Measurements from ENCODE around the gene REEP1. TPM values are rescaled to one million over a fixed set of nuclear protein-coding genes. Genes with fewer than 3 reads are reported as not detected.
"Not testable (repeated sequence)": the region's sequence is repeated elsewhere in the genome, so short reads cannot be mapped to it uniquely, and the experiment has no call there.

The REEP1 gene
- total RNA-seq, 1 experiment from 2014 or later, result 0.31 TPM

GRCh38 chr2:86249579-86250391 lies 87.6 kb downstream of the REEP1 start:
- BruUV-seq (replicated peaks), result no TSS peak
- no peaks in the 10 kb centered on the region for H3F3A ChIP-seq (ENCODE audit: insufficient read depth, low read depth)
- no peak overlapping the region for H3K4me2 ChIP-seq
- no peaks in the 10 kb centered on the region for H3K79me2 ChIP-seq (ENCODE audit: low read depth)
- no peaks in the 10 kb centered on the region for H3K36me3 ChIP-seq (ENCODE audit: low read depth)
- H3K27me3 ChIP-seq (ENCODE audit: insufficient read depth, low read depth), result no peaks in the 10 kb centered on the region; the same call in 1 of the 2 replicates
- H3K4me3 ChIP-seq, result no peak overlapping the region
- TF ChIP-seq CTCF (conservative IDR thresholded peaks at IDR 0.05), result no peak; the same call in 1 of the 2 replicates
- no peak for TF ChIP-seq EZH2 (IDR thresholded peaks at IDR 0.05; ENCODE audit: low read depth)
- intact Hi-C loops (cut with micrococcal nuclease; ENCODE audit: unreplicated experiment), result no loop called here
- H3K27ac ChIP-seq, result no peak overlapping the region
- H3K9me2 ChIP-seq (ENCODE audit: insufficient read depth), result no peaks in the 10 kb centered on the region
- ChIA-PET POLR2A (ENCODE audit: unreplicated experiment) (no interaction called here), CTCF (no interaction called here)
- H3K9me3 ChIP-seq (ENCODE audit: insufficient read depth, low read depth), result no peaks in the 10 kb centered on the region
- no peaks in the 10 kb centered on the region for H3K4me1 ChIP-seq (replicated peaks; ENCODE audit: insufficient read depth)
- H2AFZ ChIP-seq, result no peak overlapping the region
- H4K20me1 ChIP-seq (ENCODE audit: insufficient read depth), result no peaks in the 10 kb centered on the region
- DNase-seq, result no peak

- Histone ChIP-seq H3K79me2 (ENCODE audit: low read depth) (no peaks in the 10 kb centered on the region), H3K9me2 (ENCODE audit: insufficient read depth) (no peaks in the 10 kb centered on the region), H3K27ac (no peak overlapping the region), H3K9me3 (ENCODE audit: insufficient read depth, low read depth) (no peaks in the 10 kb centered on the region), H3K4me3 (no peak overlapping the region), H3K4me2 (no peak overlapping the region), H3K27me3 (ENCODE audit: insufficient read depth, low read depth) (no peaks in the 10 kb centered on the region; the same call in 1 of the 2 replicates), H4K20me1 (ENCODE audit: insufficient read depth) (no peaks in the 10 kb centered on the region), H2AFZ (no peak overlapping the region), H3F3A (ENCODE audit: insufficient read depth, low read depth) (no peaks in the 10 kb centered on the region), H3K4me1 (replicated peaks; ENCODE audit: insufficient read depth) (no peaks in the 10 kb centered on the region), H3K36me3 (ENCODE audit: low read depth) (no peaks in the 10 kb centered on the region)
- BruUV-seq (replicated peaks), result no TSS peak
- POLR2A ChIA-PET (ENCODE audit: unreplicated experiment), result no interaction called here
- DNase-seq, result no peak
- TF ChIP-seq CTCF (conservative IDR thresholded peaks at IDR 0.05) (no peak), EZH2 (IDR thresholded peaks at IDR 0.05; ENCODE audit: low read depth) (no peak)
- intact Hi-C loops (cut with micrococcal nuclease; ENCODE audit: unreplicated experiment), result no loop called here
- CTCF ChIA-PET, result interaction anchor here (0.7 kb wide), 1 partner anchor 24 kb away, joined by 5 read pairs; no protein-coding TSS in a partner anchor
Measured at GRCh38 chr2:86249176-86249575, 88.2 kb downstream of the REEP1 start.

GRCh38 chr2:86245222-86245621 lies 92.2 kb downstream of the REEP1 start:
- H3K36me3 ChIP-seq (ENCODE audit: low read depth); H3K79me2 ChIP-seq (ENCODE audit: low read depth); POLR2A ChIA-PET (ENCODE audit: unreplicated experiment); intact Hi-C loops (cut with micrococcal nuclease; ENCODE audit: unreplicated experiment); BruUV-seq (replicated peaks); H2AFZ ChIP-seq; H3K27ac ChIP-seq; H4K20me1 ChIP-seq (ENCODE audit: insufficient read depth); H3K9me3 ChIP-seq (ENCODE audit: insufficient read depth, low read depth); H3K4me2 ChIP-seq; DNase-seq; H3K4me3 ChIP-seq; CTCF ChIA-PET; H3K9me2 ChIP-seq (ENCODE audit: insufficient read depth); H3K4me1 ChIP-seq (replicated peaks; ENCODE audit: insufficient read depth); H3F3A ChIP-seq (ENCODE audit: insufficient read depth, low read depth): not testable (repeated sequence)
- peaks cover 15% of the 10 kb centered on the region; the same call in 1 of the 2 replicates for H3K27me3 ChIP-seq (ENCODE audit: insufficient read depth, low read depth)

GRCh38 chr2:86244781-86245180 lies 92.6 kb downstream of the REEP1 start:
- intact Hi-C loops (cut with micrococcal nuclease; ENCODE audit: unreplicated experiment); H3K4me3 ChIP-seq; H3K4me2 ChIP-seq; H3K36me3 ChIP-seq (ENCODE audit: low read depth); H3K79me2 ChIP-seq (ENCODE audit: low read depth); H3K27ac ChIP-seq; CTCF ChIA-PET; DNase-seq; H3K9me3 ChIP-seq (ENCODE audit: insufficient read depth, low read depth); POLR2A ChIA-PET (ENCODE audit: unreplicated experiment); H2AFZ ChIP-seq; BruUV-seq (replicated peaks); H3F3A ChIP-seq (ENCODE audit: insufficient read depth, low read depth); H3K9me2 ChIP-seq (ENCODE audit: insufficient read depth); H3K4me1 ChIP-seq (replicated peaks; ENCODE audit: insufficient read depth); H4K20me1 ChIP-seq (ENCODE audit: insufficient read depth): not testable (repeated sequence)
- peaks cover 16% of the 10 kb centered on the region; the same call in 1 of the 2 replicates for H3K27me3 ChIP-seq (ENCODE audit: insufficient read depth, low read depth)

Measured in PC-9 (cell line).